Endothelial cell of umbilical vein (primary cell): ENCODE measurements around the gene KCNN1. TPM values are rescaled to one million over a fixed set of nuclear protein-coding genes. Genes with fewer than 3 reads are reported as not detected.
A peak's percentile ranks its signal among the peaks of the same experiment; 100 is the strongest.

Source experiments
- BruUV-seq: library from RNA; stranded (reverse); fragments of 400-500 nt; replicated peaks from 2 replicates; lab custom pipeline; 2021; lab: Mats Ljungman, UMichigan
- CTCF ChIA-PET: fragments of 300-600, 350-600 bp; sonication (Branson Sonifier 250); formaldehyde crosslinking; loops from one replicate; lab custom pipeline; 2021; ENCODE audit warnings: antibody characterized with exemption, inconsistent platforms; lab: Charles Lee
- POLR2A ChIA-PET: fragments of 300-600, 350-600 bp; sonication (Branson Sonifier 250); formaldehyde crosslinking; loops from one replicate; lab custom pipeline; 2021; ENCODE audit warnings: antibody characterized with exemption, inconsistent platforms; lab: Charles Lee
- DNase-seq: peaks from one replicate; pipeline ENCODE4 v3.0.0-alpha.2; 2011; ENCODE audit warnings: low read depth, low spot score
- FAIRE-seq: peaks from 2 replicates; lab custom pipeline; 2011; peaks lifted over from hg19 to GRCh38; lab: Jason Lieb, UNC
- H2AFZ ChIP-seq: 2 replicates; pipeline ENCODE4 v1.6.0; 2012; ENCODE audit warnings: low read depth, low read length, control low read depth, inconsistent platforms
- H3K27ac ChIP-seq: 2 replicates; pipeline ENCODE4 v1.5.1; 2011; ENCODE audit warnings: low read depth, mild to moderate bottlenecking, control low read depth, low read length, moderate library complexity; ENCODE audit not compliant: insufficient read depth
- H3K27me3 ChIP-seq, 2 experiments: 2 replicates each; pipeline versions ENCODE4 v1.6.0 to v1.6.1; 2011; ENCODE audit warnings: low read length in 2 of 2, mixed read lengths in 1 of 2; ENCODE audit not compliant: control insufficient read depth in 2 of 2, insufficient read depth in 2 of 2
- H3K36me3 ChIP-seq, 2 experiments: 2 replicates in 1 of 2; 3 replicates in 1 of 2; pipeline ENCODE4 v1.5.1; 2011; ENCODE audit warnings: low read length in 2 of 2, mild to moderate bottlenecking in 1 of 2, moderate library complexity in 1 of 2; ENCODE audit not compliant: control insufficient read depth in 2 of 2, insufficient read depth in 2 of 2; ENCODE audit errors: extremely low read depth in 1 of 2
- H3K4me1 ChIP-seq: 3 replicates; pipeline ENCODE4 v1.5.1; 2011; ENCODE audit warnings: mild to moderate bottlenecking, low read length; ENCODE audit not compliant: control insufficient read depth, insufficient read depth; ENCODE audit errors: extremely low read depth
- H3K4me2 ChIP-seq: 2 replicates; pipeline ENCODE4 v1.6.1; 2011; ENCODE audit warnings: low read length, control low read depth, mixed read lengths; ENCODE audit not compliant: insufficient read depth
- H3K4me3 ChIP-seq, 3 experiments: fragments of 200-600 bp in 1 of 3; sonication (generic), shearing (Covaris generic) in 1 of 3; replicated peaks in 1 of 3; 2 replicates each; pipeline ENCODE4 v1.5.1; 2011 to 2016; ENCODE audit warnings: control low read depth in 3 of 3, low read length in 3 of 3, mild to moderate bottlenecking in 2 of 3, inconsistent platforms in 1 of 3, low read depth in 1 of 3, moderate library complexity in 1 of 3; ENCODE audit not compliant: insufficient read depth in 1 of 3
- H3K79me2 ChIP-seq: 2 replicates; pipeline ENCODE4 v1.6.0; 2012; ENCODE audit warnings: low read length, inconsistent platforms; ENCODE audit not compliant: control insufficient read depth, insufficient read depth
- H3K9ac ChIP-seq: replicated peaks from 2 replicates; pipeline ENCODE3; 2011; ENCODE audit warnings: low read length, control low read depth; ENCODE audit not compliant: insufficient read depth; ENCODE audit errors: extremely low read depth
- H3K9me1 ChIP-seq: replicated peaks from 3 replicates; pipeline ENCODE4 v1.6.0; 2011; ENCODE audit warnings: mild to moderate bottlenecking, low read length; ENCODE audit not compliant: control insufficient read depth, insufficient read depth; ENCODE audit errors: extremely low read depth
- H3K9me3 ChIP-seq: replicated peaks from 2 replicates; pipeline ENCODE4 v1.5.1; 2012; ENCODE audit warnings: low read length, inconsistent platforms; ENCODE audit not compliant: control insufficient read depth, insufficient read depth
- H4K20me1 ChIP-seq: replicated peaks from 2 replicates; pipeline ENCODE3; 2011; ENCODE audit warnings: mild to moderate bottlenecking, low read length; ENCODE audit not compliant: control insufficient read depth, insufficient read depth; ENCODE audit errors: extremely low read depth
- EZH2 ChIP-seq: IDR thresholded peaks from 2 replicates; pipeline ENCODE4 v1.6.1; 2012; ENCODE audit warnings: borderline replicate concordance, low read depth, mild to moderate bottlenecking, moderate library complexity, low read length, inconsistent platforms; ENCODE audit not compliant: severe bottlenecking
- FOS ChIP-seq: IDR thresholded peaks from 2 replicates; pipeline ENCODE4 v1.6.1; 2011; ENCODE audit warnings: mild to moderate bottlenecking, low read length, moderate library complexity, borderline replicate concordance; ENCODE audit not compliant: insufficient read depth
- GATA2 ChIP-seq: IDR thresholded peaks from 2 replicates; pipeline ENCODE4 v1.7.0; 2011; ENCODE audit warnings: low read depth, mild to moderate bottlenecking, moderate library complexity, mixed read lengths, low read length; ENCODE audit not compliant: insufficient read length, insufficient read depth
- JUN ChIP-seq: IDR thresholded peaks from 2 replicates; pipeline ENCODE4 v1.6.1; 2011; ENCODE audit warnings: borderline replicate concordance, low read depth; ENCODE audit not compliant: insufficient read length, insufficient read depth
- MYC ChIP-seq: IDR thresholded peaks from one replicate; pipeline ENCODE4 v1.6.1; 2011; ENCODE audit warnings: mild to moderate bottlenecking, low read depth, low read length
- POLR2A ChIP-seq: IDR thresholded peaks from 2 replicates; pipeline ENCODE4 v1.6.1; 2012; ENCODE audit warnings: low read depth, mild to moderate bottlenecking, control low read depth, low read length
- POLR2AphosphoS5 ChIP-seq: IDR thresholded peaks from 2 replicates; pipeline ENCODE4 v1.6.1; 2012; ENCODE audit warnings: low read depth, mild to moderate bottlenecking, control low read depth, low read length, moderate library complexity; ENCODE audit not compliant: insufficient read depth
- dilution Hi-C: fragments of 300-500 bp; cut with MboI; formaldehyde crosslinking; loops from one replicate; pipeline ENCODE4 v1.15.0; 2019; ENCODE audit warnings: low sequenced_read_pairs; ENCODE audit not compliant: extremely low pct_ligation_motif_present
- intact Hi-C: fragments of 100-400 bp; cut with micrococcal nuclease; formaldehyde crosslinking; loops from one replicate; pipeline ENCODE4 v1.10.0; 2022
- polyA plus RNA-seq, 4 experiments: library from polyadenylated mRNA; depleted of rRNA in 3 of 4; stranded (reverse) in 3 of 4; unstranded in 1 of 4; fragments of >200 nt; gene quantifications; 2 replicates each; pipeline versions ENCODE4 v1.2.1 to v1.2.3, GENCODE V29; 2011 to 2012; ENCODE audit warnings: missing spikeins in 1 of 4
- total RNA-seq: library from RNA; stranded (reverse); gene quantifications from 2 replicates; pipeline ENCODE4 v1.2.3, GENCODE V29; 2021
- TF ChIP-seq, protein P1 (sequence below): IDR thresholded peaks from 2 replicates; pipeline ENCODE4 v1.6.1; 2011; ENCODE audit not compliant: insufficient read depth, insufficient read length
- TF ChIP-seq, protein P2 (sequence below), 2 donors: IDR thresholded peaks; 1 replicate in 1 of 2; 2 replicates in 1 of 2; pipeline ENCODE4 v1.5.1; 2011; ENCODE audit warnings: low read length in 2 of 2, mild to moderate bottlenecking in 2 of 2, moderate library complexity in 2 of 2, control low read depth in 1 of 2, inconsistent platforms in 1 of 2, low read depth in 1 of 2; ENCODE audit not compliant: insufficient read depth in 1 of 2; ENCODE audit errors: extremely low read depth in 1 of 2

The KCNN1 gene
- total and polyA plus RNA-seq, 2 donors (not counting 3 experiments of a cell fraction or from before 2014, with no cell fraction given): 0.18 to 0.80 TPM

DNA sequence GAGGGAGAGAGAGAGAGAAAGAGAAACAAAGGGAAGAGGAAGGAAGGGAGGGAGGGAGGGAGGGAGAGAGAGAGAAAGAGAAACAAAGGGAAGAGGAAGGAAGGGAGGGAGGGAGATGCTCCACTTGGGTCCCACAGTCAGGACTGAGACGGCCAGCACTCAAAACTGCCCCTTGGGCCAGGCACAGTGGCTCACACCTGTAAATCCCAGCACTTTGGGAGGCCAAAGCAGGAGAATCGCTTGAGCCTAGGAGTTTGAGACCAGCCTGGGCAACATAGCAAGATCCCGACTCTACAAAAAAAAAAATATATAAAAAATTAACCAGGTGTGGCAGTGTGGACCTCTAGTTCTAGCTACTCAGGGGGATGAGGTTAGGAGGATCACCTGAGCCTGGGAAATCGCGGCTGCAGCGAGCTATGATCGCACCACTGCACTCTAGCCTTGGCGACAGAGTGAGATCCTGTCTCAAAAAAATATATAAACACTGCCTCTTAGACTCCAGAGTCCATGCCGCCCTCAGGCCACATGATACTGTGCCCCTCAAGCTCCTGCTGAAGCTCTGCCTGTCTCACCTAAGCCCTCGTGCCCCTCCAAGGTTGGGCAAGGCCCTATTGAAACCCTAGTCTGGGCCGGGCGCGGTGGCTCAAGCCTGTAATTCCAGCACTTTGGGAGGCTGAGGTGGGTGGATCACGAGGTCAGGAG is 49.5 kb downstream of the KCNN1 start:
- BruUV-seq: no TSS peak
- H3K4me1 ChIP-seq: peaks cover 26% of the 10 kb centered on the region
- H3K4me2 ChIP-seq: no peak overlapping the region
- dilution Hi-C loops (no loop called here), intact Hi-C loops (no loop called here)
- FAIRE-seq (peak; percentile 42), DNase-seq (no peak)
- no peak overlapping the region for H3K4me3 ChIP-seq
- ChIA-PET CTCF (interaction anchor here (1.7 kb wide), 1 partner anchor 31 kb away, joined by 4 read pairs; no protein-coding TSS in a partner anchor), POLR2A (no interaction called here)
- H2AFZ ChIP-seq: no peak overlapping the region
- H3K9ac ChIP-seq: no peak overlapping the region
- H3K9me1 ChIP-seq: no peaks in the 10 kb centered on the region
- TF ChIP-seq FOS (no peak), JUN (no peak), GATA2 (no peak), POLR2AphosphoS5 (no peak), MYC (no peak), EZH2 (no peak), POLR2A (no peak)
- TF ChIP-seq, protein P1, sequence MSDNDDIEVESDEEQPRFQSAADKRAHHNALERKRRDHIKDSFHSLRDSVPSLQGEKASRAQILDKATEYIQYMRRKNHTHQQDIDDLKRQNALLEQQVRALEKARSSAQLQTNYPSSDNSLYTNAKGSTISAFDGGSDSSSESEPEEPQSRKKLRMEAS: no peak
- TF ChIP-seq, protein P2, sequence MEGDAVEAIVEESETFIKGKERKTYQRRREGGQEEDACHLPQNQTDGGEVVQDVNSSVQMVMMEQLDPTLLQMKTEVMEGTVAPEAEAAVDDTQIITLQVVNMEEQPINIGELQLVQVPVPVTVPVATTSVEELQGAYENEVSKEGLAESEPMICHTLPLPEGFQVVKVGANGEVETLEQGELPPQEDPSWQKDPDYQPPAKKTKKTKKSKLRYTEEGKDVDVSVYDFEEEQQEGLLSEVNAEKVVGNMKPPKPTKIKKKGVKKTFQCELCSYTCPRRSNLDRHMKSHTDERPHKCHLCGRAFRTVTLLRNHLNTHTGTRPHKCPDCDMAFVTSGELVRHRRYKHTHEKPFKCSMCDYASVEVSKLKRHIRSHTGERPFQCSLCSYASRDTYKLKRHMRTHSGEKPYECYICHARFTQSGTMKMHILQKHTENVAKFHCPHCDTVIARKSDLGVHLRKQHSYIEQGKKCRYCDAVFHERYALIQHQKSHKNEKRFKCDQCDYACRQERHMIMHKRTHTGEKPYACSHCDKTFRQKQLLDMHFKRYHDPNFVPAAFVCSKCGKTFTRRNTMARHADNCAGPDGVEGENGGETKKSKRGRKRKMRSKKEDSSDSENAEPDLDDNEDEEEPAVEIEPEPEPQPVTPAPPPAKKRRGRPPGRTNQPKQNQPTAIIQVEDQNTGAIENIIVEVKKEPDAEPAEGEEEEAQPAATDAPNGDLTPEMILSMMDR (IDR thresholded peaks at IDR 0.05; ENCODE audit: extremely low read depth in 1 of 2, insufficient read depth in 1 of 2, low read depth in 1 of 2, low read length in 2 of 2): no peak
- H3K9me3 ChIP-seq: no peaks in the 10 kb centered on the region
- no peaks in the 10 kb centered on the region for H4K20me1 ChIP-seq
- H3K27me3 ChIP-seq: no peaks in the 10 kb centered on the region
- H3K27ac ChIP-seq: no peak overlapping the region
- H3K79me2 ChIP-seq: no peaks in the 10 kb centered on the region
- peaks cover 0 to 16% of the 10 kb centered on the region in 2 experiments for H3K36me3 ChIP-seq
